ENCODE measurements around the gene RNPS1. TPM values are rescaled to one million over a fixed set of nuclear protein-coding genes. Genes with fewer than 3 reads are reported as not detected.
A peak's percentile ranks its signal among the peaks of the same experiment; 100 is the strongest.

The RNPS1 gene
- total and polyA plus RNA-seq, 2 of the 4 experiments (the other 2 are of a cell fraction) = 57.5 to 192 TPM

DNA sequence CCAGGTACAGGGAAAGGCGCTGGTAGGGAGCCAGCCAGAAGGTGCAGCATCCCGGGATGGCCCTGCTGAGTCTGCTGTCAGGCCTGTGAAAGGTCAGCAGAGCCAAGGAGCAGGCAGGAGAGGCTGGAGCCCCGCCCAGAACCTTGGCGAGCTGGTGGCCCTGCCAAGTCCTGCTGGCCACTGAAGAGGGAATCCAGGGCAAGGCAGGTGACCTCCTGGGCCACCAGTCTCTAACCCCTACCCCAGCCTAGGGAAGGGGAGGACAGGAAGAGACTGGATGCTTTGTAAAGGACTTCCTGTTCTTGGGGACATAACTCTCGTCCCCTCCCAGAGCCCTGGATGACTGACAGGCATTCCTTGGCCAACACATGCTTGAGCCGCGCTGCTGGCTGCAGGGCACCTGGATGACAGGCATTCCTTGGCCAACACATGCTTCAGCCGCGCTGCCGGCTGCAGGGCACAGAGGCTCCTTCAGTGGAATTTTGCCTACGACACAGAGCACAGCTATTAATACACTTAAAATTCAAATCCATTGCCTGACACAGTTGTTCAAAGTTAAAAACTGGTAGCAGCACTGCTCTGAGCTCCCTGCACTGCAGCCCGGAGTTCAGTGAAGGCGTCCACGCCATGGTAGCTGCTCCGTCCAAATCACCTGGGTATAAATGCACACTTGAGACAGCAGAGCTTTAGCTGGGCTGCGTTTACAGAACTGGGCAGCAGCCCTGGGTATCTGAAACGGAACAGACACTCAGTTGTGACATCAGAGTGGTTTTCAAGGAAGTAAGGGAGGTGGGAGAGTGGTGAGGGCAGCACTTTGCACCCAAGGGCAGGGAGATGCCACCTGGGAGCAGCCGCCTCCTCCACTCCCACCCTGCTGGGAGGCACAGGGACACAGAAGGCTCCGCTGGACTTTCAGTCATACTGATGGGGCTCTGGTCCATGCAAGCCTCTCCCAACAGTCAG lies 55.3 kb downstream of the RNPS1 start:
- H2BK5ac ChIP-seq (ENCODE audit: low read depth, low read length, poor library complexity, severe bottlenecking) = no peak overlapping the region
- no peaks in the 10 kb centered on the region for H3K9me3 ChIP-seq (ENCODE audit: control insufficient read depth, insufficient read depth, low read length)
- H4K91ac ChIP-seq (ENCODE audit: insufficient read depth, low read depth, low read length) = no peak overlapping the region
- peak overlapping the region; percentile 73 for H2AK9ac ChIP-seq (replicated peaks; ENCODE audit: low read depth, low read length, poor library complexity)
- no peak overlapping the region for H4K8ac ChIP-seq (ENCODE audit: low read depth in 2 of 2, low read length in 2 of 2)
- in situ Hi-C loops (cut with MboI; ENCODE audit: low sequenced_read_pairs) (no loop called here), dilution Hi-C loops (cut with HindIII; ENCODE audit: low sequenced_read_pairs, unreplicated experiment) (no loop called here), intact Hi-C loops (cut with micrococcal nuclease) (no loop called here)
- ChIA-PET POLR2A (ENCODE audit: unreplicated experiment) (no interaction called here), CTCF (no interaction called here)
- BruUV-seq (replicated peaks) = no TSS peak
- TF ChIP-seq CEBPB (IDR thresholded peaks at IDR 0.05; ENCODE audit: low read depth, low read length) (no peak), RFX5 (IDR thresholded peaks at IDR 0.05; ENCODE audit: low read depth, low read length) (no peak), RCOR1 (IDR thresholded peaks at IDR 0.05; ENCODE audit: insufficient replicate concordance, low read length) (no peak), CHD1 (IDR thresholded peaks at IDR 0.05; ENCODE audit: low read depth, low read length) (no peak), MXI1 (IDR thresholded peaks at IDR 0.05; ENCODE audit: borderline replicate concordance, low read depth, low read length) (no peak), SMC3 (IDR thresholded peaks at IDR 0.05; ENCODE audit: low read depth, low read length) (no peak), FOS (IDR thresholded peaks at IDR 0.05; ENCODE audit: low read depth, low read length) (no peak)
- peaks cover 7% of the 10 kb centered on the region for H3K4me1 ChIP-seq (ENCODE audit: control insufficient read depth, insufficient read depth, low read length)
- H3K4ac ChIP-seq (ENCODE audit: low read depth, low read length) = no peak overlapping the region
- no peaks in the 10 kb centered on the region for H3K27me3 ChIP-seq (ENCODE audit: control insufficient read depth, insufficient read depth, low read length)
- H3K9ac ChIP-seq (ENCODE audit: low read depth, low read length) = 0 out of 2 replicates have a peak overlapping the region, but pooled peaks have one; percentile 65
- peaks cover 19% of the 10 kb centered on the region for H3K36me3 ChIP-seq (ENCODE audit: control insufficient read depth, insufficient read depth, low read length)
- peaks cover 12% of the 10 kb centered on the region for H4K20me1 ChIP-seq (ENCODE audit: insufficient read depth, low read length)
- H3K56ac ChIP-seq (ENCODE audit: extremely low read depth, insufficient read depth, low read length) = no peak overlapping the region
- H3K9me1 ChIP-seq (ENCODE audit: insufficient read depth, low read length) = no peaks in the 10 kb centered on the region
- H2AFZ ChIP-seq (replicated peaks; ENCODE audit: low read length, poor library complexity) = peak overlapping the region; percentile 51
- no peak overlapping the region for H2BK120ac ChIP-seq (ENCODE audit: low read depth, low read length)
- H2BK20ac ChIP-seq (ENCODE audit: low read depth, low read length) = no peak overlapping the region
- H2AK5ac ChIP-seq (ENCODE audit: low read depth, low read length) = peak overlapping the region; percentile 0; the same call in 1 of the 2 replicates
- H3K4me3 ChIP-seq (ENCODE audit: insufficient read depth, low read depth, low read length) = no peak overlapping the region
- H4K5ac ChIP-seq (ENCODE audit: low read depth, low read length) = no peak overlapping the region
- 80% methylated on average over 10 of the region's 19 CpGs; no CpG with 5 or more reads in 1 of the 2 experiments for WGBS, 2 experiments (ENCODE audit: extremely low coverage in 2 of 2, insufficient read length in 1 of 2)
- ATAC-seq (ENCODE audit: low read depth) (no peak), DNase-seq (no peak)
- peaks cover 14 to 33% of the 10 kb centered on the region in 2 experiments for H3K79me1 ChIP-seq (ENCODE audit: low read depth in 1 of 2, low read length in 2 of 2)
- H3K23ac ChIP-seq (ENCODE audit: low read depth, low read length) = peak overlapping the region; percentile 52
- no peak overlapping the region for H3K14ac ChIP-seq (replicated peaks; ENCODE audit: low read depth, low read length)
- no peak overlapping the region for H2BK15ac ChIP-seq (ENCODE audit: low read depth, low read length)
- H3K27ac ChIP-seq (ENCODE audit: insufficient read depth, low read length) = no peak overlapping the region
- no peak overlapping the region for H3K18ac ChIP-seq (ENCODE audit: low read depth, low read length)
- peak overlapping the region; percentile 80 for H3K4me2 ChIP-seq (ENCODE audit: low read depth, low read length)

Data from IMR-90 (cell line).